ENCODE measurements around the gene FGF12. TPM values are rescaled to one million over a fixed set of nuclear protein-coding genes. Genes with fewer than 3 reads are reported as not detected.

The FGF12 gene
- total RNA-seq, 4 donors from 2014 or later = 0.46 to 1.2 (median 0.72) TPM

DNA sequence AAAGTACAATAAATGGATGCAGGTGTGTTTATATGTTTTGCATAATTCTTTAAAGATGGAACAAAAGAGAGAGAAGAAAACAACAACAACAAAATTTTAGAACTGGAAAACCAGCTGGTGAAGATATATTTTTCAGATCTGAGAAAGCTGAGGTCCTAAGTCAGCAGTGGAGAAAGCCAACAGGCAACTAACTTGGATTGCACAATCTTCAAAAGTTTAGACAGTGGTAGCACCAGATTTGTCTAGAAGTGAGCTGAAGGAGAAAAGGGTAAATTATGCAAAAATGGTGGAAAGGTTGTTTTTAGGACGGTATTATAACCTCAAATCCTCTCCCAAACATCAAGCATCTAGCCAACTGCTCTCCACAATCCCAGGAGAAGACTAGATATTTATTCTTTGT, 17.0 kb downstream of the FGF12 start:
- Histone ChIP-seq H3K27ac (no peak overlapping the region), H3K4me3 (no peak overlapping the region), H3K9me3 (no peaks in the 10 kb centered on the region), H3K27me3 (no peaks in the 10 kb centered on the region), H3K4me1 (no peaks in the 10 kb centered on the region), H3K36me3 (no peaks in the 10 kb centered on the region)
- DNase-seq (no peak), ATAC-seq (no peak)
- in situ Hi-C loops (cut with MboI; ENCODE audit: low sequenced_read_pairs in 4 of 4) = no loop called here
- TF ChIP-seq, protein P1, sequence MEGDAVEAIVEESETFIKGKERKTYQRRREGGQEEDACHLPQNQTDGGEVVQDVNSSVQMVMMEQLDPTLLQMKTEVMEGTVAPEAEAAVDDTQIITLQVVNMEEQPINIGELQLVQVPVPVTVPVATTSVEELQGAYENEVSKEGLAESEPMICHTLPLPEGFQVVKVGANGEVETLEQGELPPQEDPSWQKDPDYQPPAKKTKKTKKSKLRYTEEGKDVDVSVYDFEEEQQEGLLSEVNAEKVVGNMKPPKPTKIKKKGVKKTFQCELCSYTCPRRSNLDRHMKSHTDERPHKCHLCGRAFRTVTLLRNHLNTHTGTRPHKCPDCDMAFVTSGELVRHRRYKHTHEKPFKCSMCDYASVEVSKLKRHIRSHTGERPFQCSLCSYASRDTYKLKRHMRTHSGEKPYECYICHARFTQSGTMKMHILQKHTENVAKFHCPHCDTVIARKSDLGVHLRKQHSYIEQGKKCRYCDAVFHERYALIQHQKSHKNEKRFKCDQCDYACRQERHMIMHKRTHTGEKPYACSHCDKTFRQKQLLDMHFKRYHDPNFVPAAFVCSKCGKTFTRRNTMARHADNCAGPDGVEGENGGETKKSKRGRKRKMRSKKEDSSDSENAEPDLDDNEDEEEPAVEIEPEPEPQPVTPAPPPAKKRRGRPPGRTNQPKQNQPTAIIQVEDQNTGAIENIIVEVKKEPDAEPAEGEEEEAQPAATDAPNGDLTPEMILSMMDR (IDR thresholded peaks at IDR 0.05 in 4 of 5, conservative IDR thresholded peaks at IDR 0.05 in 1 of 5) = no peak
- no peak for TF ChIP-seq POLR2A (IDR thresholded peaks at IDR 0.05)
- intact Hi-C loops (cut with DNase I; ENCODE audit: low total_unique reads) = no loop called here

DNA sequence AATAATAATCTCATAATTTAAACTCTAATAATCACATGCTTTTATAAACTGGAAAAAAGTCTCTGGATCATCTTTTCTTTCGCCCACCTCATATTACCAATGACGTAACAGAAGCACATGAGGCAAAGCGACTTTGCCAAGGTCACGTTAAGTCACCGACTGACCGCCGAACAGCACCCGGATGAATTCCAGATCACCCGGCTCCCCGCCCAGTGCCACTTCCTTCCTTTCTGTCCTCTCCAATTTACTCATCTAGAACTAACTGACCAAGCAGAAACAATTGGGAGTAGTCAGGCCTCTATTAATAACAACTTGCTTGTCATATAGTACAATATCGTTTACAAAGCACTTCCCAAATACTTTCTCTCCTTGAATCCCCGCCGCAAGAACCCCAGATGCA, 21.1 kb downstream of the FGF12 start:
- H3K4me1 ChIP-seq = no peaks in the 10 kb centered on the region
- H3K9me3 ChIP-seq = no peaks in the 10 kb centered on the region
- ATAC-seq (no peak), DNase-seq (no peak)
- H3K27me3 ChIP-seq = no peaks in the 10 kb centered on the region
- intact Hi-C loops (cut with DNase I; ENCODE audit: low total_unique reads) = no loop called here
- H3K4me3 ChIP-seq = no peak overlapping the region
- in situ Hi-C loops (cut with MboI; ENCODE audit: low sequenced_read_pairs in 4 of 4) = no loop called here
- no peaks in the 10 kb centered on the region for H3K36me3 ChIP-seq
- H3K27ac ChIP-seq = no peak overlapping the region
- TF ChIP-seq, protein P1 (IDR thresholded peaks at IDR 0.05 in 4 of 5, conservative IDR thresholded peaks at IDR 0.05 in 1 of 5) = no peak
- TF ChIP-seq POLR2A (IDR thresholded peaks at IDR 0.05) = no peak

DNA sequence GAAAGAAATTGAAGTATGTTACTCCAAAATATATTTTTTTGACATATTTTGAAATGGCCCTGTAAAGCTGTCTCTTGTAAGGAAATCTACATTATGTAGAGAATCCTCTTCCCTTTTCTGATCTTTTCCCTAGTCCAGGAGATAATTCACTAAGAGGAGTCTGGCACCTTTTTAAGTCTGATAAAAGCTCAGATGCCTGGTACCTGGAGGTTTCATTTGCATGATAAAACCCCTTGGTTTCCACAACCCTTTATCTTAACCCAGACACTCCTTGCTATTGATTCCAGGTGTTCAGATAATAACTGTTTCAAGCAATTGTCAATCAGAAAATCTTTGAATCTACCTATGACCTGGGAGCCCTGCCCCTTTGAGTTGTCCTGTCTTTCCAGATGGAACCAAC, 26.5 kb downstream of the FGF12 start:
- Histone ChIP-seq H3K9me3 (no peaks in the 10 kb centered on the region), H3K4me3 (no peak overlapping the region), H3K27me3 (no peaks in the 10 kb centered on the region), H3K27ac (no peak overlapping the region), H3K36me3 (no peaks in the 10 kb centered on the region), H3K4me1 (no peaks in the 10 kb centered on the region)
- TF ChIP-seq POLR2A (IDR thresholded peaks at IDR 0.05) = no peak
- TF ChIP-seq, protein P1 (IDR thresholded peaks at IDR 0.05 in 4 of 5, conservative IDR thresholded peaks at IDR 0.05 in 1 of 5) = no peak
- no peak for ATAC-seq
- intact Hi-C loops (cut with DNase I; ENCODE audit: low total_unique reads) (no loop called here), in situ Hi-C loops (cut with MboI; ENCODE audit: low sequenced_read_pairs in 4 of 4) (no loop called here)
- no peak for DNase-seq

DNA sequence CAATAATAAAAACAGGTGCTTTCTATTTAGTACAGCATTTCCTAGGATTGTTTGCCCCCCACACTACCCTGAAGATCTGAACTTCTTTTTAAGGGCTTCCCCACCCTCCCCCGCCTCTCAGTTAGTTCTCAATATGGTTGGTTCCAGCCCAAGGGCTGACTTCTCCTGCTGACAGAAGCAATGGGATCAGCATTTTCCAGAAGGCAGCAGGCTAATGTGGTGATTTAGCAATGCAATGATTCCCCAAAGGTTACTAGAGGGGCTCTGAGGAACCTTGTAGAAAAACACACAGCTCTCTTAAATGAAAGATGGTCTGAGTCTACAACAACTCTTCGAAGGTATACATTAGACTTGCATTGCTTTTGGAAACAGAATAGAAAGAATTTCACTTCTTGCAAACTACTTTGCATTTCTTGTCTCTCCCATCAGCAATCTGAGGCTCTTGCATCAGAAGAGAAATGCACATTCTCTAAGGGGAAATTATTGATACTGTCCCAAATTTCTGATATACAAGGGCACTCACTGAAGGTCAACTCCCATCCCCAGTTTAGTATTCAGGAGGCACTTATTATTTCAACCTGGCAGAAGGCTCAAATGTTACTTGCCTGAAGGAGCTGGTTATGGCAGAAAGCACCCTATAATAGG, 30.3 kb downstream of the FGF12 start:
- no peaks in the 10 kb centered on the region for H3K27me3 ChIP-seq

More for the DNA sequence above, 30.3 kb downstream of the FGF12 start:
- H3K27ac ChIP-seq = no peak overlapping the region
- H3K36me3 ChIP-seq = no peaks in the 10 kb centered on the region
- ATAC-seq (no peak), DNase-seq (no peak)
- no peaks in the 10 kb centered on the region for H3K9me3 ChIP-seq
- H3K4me3 ChIP-seq = no peak overlapping the region
- in situ Hi-C loops (cut with MboI; ENCODE audit: low sequenced_read_pairs in 4 of 4) (no loop called here), intact Hi-C loops (cut with DNase I; ENCODE audit: low total_unique reads) (no loop called here)
- no peak for TF ChIP-seq POLR2A (IDR thresholded peaks at IDR 0.05)
- TF ChIP-seq, protein P1 (IDR thresholded peaks at IDR 0.05 in 4 of 5, conservative IDR thresholded peaks at IDR 0.05 in 1 of 5) = no peak
- no peaks in the 10 kb centered on the region for H3K4me1 ChIP-seq
